Measurements from ENCODE around the gene ZFP28.

DNA sequence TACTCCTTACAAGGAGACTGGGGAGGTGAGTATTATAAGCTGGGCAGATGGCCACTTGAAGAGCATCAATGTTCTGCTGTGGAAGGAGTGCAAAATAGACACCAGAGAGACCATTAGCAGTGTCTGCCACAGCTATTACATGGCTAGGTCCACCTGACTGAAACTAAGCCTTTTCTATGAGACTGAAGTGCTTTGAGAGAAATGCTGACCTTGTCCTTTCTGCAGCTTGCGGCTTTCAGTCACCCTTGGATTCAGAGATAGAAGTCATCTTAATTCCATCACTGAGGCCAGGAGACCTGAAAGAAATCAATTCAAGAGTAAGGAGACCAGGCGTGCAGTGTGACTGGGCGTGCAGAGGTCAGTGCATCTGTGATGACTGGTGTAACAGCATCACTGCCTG is 1.3 kb upstream of the ZFP28 start:
- no peak for TF ChIP-seq TAF1 (IDR thresholded peaks at IDR 0.05; ENCODE audit: low read depth)
- TF ChIP-seq NFIC (IDR thresholded peaks at IDR 0.05), result no peak
- TF ChIP-seq RAD21 (IDR thresholded peaks at IDR 0.05; ENCODE audit: low read depth), result no peak
- TF ChIP-seq YY1 (IDR thresholded peaks at IDR 0.05; ENCODE audit: low read depth), result no peak
- TF ChIP-seq FOXM1 (IDR thresholded peaks at IDR 0.05; ENCODE audit: borderline replicate concordance, low read depth), result no peak
- TF ChIP-seq EP300 (IDR thresholded peaks at IDR 0.05; ENCODE audit: borderline replicate concordance), result no peak
- TF ChIP-seq TEAD4 (IDR thresholded peaks at IDR 0.05), result no peak

All from Ishikawa (cell line).